ENCODE results near the gene STK32B. TPM values are rescaled to one million over a fixed set of nuclear protein-coding genes. Genes with fewer than 3 reads are reported as not detected.
A peak's percentile ranks its signal among the peaks of the same experiment; 100 is the strongest.

The STK32B gene
- total RNA-seq, 6 donors from 2014 or later, result 0.22 to 3.4 (median 1.0) TPM

- no peaks in the 10 kb centered on the region for H3K9me3 ChIP-seq
- ATAC-seq (ENCODE audit: low FRiP score in 2 of 2), result no peak
- H3K36me3 ChIP-seq, result no peaks in the 10 kb centered on the region
- DNase-seq, result no peak
- H3K4me1 ChIP-seq, result peaks cover 5 to 18% (median 9%) of the 10 kb centered on the region in 4 donors
- 64 to 69% methylated on average over 9 of the region's 9 CpGs for WGBS, 2 donors
- no peaks in the 10 kb centered on the region for H3K27me3 ChIP-seq
- TF ChIP-seq CTCF (IDR thresholded peaks at IDR 0.05), result no peak
- TF ChIP-seq POLR2AphosphoS5 (IDR thresholded peaks at IDR 0.05), result no peak
- no peak for TF ChIP-seq POLR2A (IDR thresholded peaks at IDR 0.05)
- no peak for TF ChIP-seq EP300 (IDR thresholded peaks at IDR 0.05)
- H3K4me3 ChIP-seq, result no peak overlapping the region
- no peak overlapping the region for H3K27ac ChIP-seq
Measured at GRCh38 chr4:5040856-5041620, 10.2 kb upstream of the STK32B start.

GRCh38 chr4:5041699-5042098, 9.6 kb upstream of the STK32B start:
- Histone ChIP-seq H3K27me3 (no peaks in the 10 kb centered on the region), H3K4me1 (peaks cover 5 to 18% (median 9%) of the 10 kb centered on the region in 4 donors), H3K4me3 (no peak overlapping the region), H3K36me3 (no peaks in the 10 kb centered on the region), H3K9me3 (no peaks in the 10 kb centered on the region), H3K27ac (no peak overlapping the region)
- TF ChIP-seq EP300 (IDR thresholded peaks at IDR 0.05) (no peak), POLR2A (IDR thresholded peaks at IDR 0.05) (no peak), CTCF (IDR thresholded peaks at IDR 0.05) (no peak), POLR2AphosphoS5 (IDR thresholded peaks at IDR 0.05) (no peak)
- 71 to 72% methylated on average over 7 of the region's 7 CpGs for WGBS, 2 donors
- ATAC-seq (ENCODE audit: low FRiP score in 2 of 2) (no peak), DNase-seq (no peak)

DNA sequence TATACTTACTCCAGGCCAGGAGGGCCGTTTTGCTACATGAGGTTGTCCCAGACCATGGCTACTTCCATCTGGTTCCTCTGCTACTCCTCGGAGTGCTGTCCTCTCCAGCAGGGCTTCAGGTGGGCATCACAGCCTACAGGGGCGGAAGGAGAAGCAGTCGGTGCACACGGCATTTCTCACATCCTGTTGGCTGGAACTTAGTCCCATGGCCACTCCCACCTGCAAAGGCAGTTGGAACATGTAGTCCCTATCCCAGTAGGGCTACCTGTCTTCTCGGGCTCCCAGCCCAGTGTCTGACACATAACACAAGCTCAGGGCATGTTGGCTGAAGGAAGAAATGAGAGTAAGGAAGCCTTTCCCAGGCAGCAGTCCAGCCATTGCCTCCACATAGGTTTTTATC, 7.7 kb upstream of the STK32B start:
- DNase-seq (no peak), ATAC-seq (ENCODE audit: low FRiP score in 2 of 2) (no peak)
- TF ChIP-seq EP300 (IDR thresholded peaks at IDR 0.05), result no peak
- no peak for TF ChIP-seq CTCF (IDR thresholded peaks at IDR 0.05)
- no peak for TF ChIP-seq POLR2AphosphoS5 (IDR thresholded peaks at IDR 0.05)
- TF ChIP-seq POLR2A (IDR thresholded peaks at IDR 0.05), result no peak
- no peaks in the 10 kb centered on the region for H3K9me3 ChIP-seq
- WGBS, 2 donors, result 52 to 59% methylated on average over 2 to 6 of the region's 6 CpGs
- H3K4me3 ChIP-seq, result no peak overlapping the region
- no peaks in the 10 kb centered on the region for H3K36me3 ChIP-seq
- H3K27ac ChIP-seq, result no peak overlapping the region
- no peaks in the 10 kb centered on the region for H3K27me3 ChIP-seq
- H3K4me1 ChIP-seq, result peaks cover 4 to 12% (median 5%) of the 10 kb centered on the region in 4 donors

GRCh38 chr4:5044341-5044740, 6.9 kb upstream of the STK32B start:
- 41 to 54% methylated on average over 3 of the region's 3 CpGs for WGBS, 2 donors
- ATAC-seq (ENCODE audit: low FRiP score in 2 of 2) (no peak), DNase-seq (no peak)
- TF ChIP-seq CTCF (IDR thresholded peaks at IDR 0.05) (no peak), POLR2A (IDR thresholded peaks at IDR 0.05) (no peak), EP300 (IDR thresholded peaks at IDR 0.05) (no peak), POLR2AphosphoS5 (IDR thresholded peaks at IDR 0.05) (no peak)
- no peaks in the 10 kb centered on the region for H3K36me3 ChIP-seq
- H3K27ac ChIP-seq, result no peak overlapping the region
- no peaks in the 10 kb centered on the region for H3K9me3 ChIP-seq
- H3K4me1 ChIP-seq, result peaks cover 4 to 12% (median 5%) of the 10 kb centered on the region in 4 donors
- H3K4me3 ChIP-seq, result no peak overlapping the region
- no peaks in the 10 kb centered on the region for H3K27me3 ChIP-seq

GRCh38 chr4:5045097-5045496, 6.2 kb upstream of the STK32B start:
- Histone ChIP-seq H3K36me3 (no peaks in the 10 kb centered on the region), H3K4me1 (peaks cover 4 to 13% (median 5%) of the 10 kb centered on the region in 4 donors), H3K4me3 (no peak overlapping the region), H3K27ac (no peak overlapping the region), H3K9me3 (no peaks in the 10 kb centered on the region), H3K27me3 (no peaks in the 10 kb centered on the region)
- peak in 1 of 2 donors; percentile 76 for ATAC-seq (ENCODE audit: low FRiP score in 2 of 2)
- peak in 1 of 2 donors; percentile 44 for DNase-seq
- WGBS, 2 donors, result 28 to 29% methylated on average over 3 of the region's 3 CpGs
- TF ChIP-seq POLR2A (IDR thresholded peaks at IDR 0.05) (no peak), POLR2AphosphoS5 (IDR thresholded peaks at IDR 0.05) (no peak), CTCF (IDR thresholded peaks at IDR 0.05) (no peak), EP300 (IDR thresholded peaks at IDR 0.05) (no peak)

Measured in upper lobe of left lung (tissue), 6 donors.